GM18861 (cell line): ENCODE results near the gene SACM1L.
"Not testable (repeated sequence)": the region's sequence is repeated elsewhere in the genome, so short reads cannot be mapped to it uniquely, and the experiment has no call there.

Experiments
- ATAC-seq: cut with Tn5 transposase; IDR thresholded peaks from one replicate; pipeline ENCODE4 v1.9.1; 2021; ENCODE audit not compliant: unreplicated experiment

The SACM1L gene

GRCh38 chr3:45666757-45667431, 22.3 kb upstream of the SACM1L start:
- ATAC-seq = no peak

- ATAC-seq = no peak
Observed at GRCh38 chr3:45667569-45667934, 21.6 kb upstream of the SACM1L start.

GRCh38 chr3:45670436-45670835, 18.8 kb upstream of the SACM1L start:
- no peak for ATAC-seq

GRCh38 chr3:45670991-45671390, 18.2 kb upstream of the SACM1L start:
- no peak for ATAC-seq

GRCh38 chr3:45673273-45673672, 15.9 kb upstream of the SACM1L start:
- ATAC-seq = no peak

GRCh38 chr3:45676325-45677032, 12.7 kb upstream of the SACM1L start:
- no peak for ATAC-seq

- ATAC-seq = no peak
Observed at GRCh38 chr3:45677033-45677446, 12.2 kb upstream of the SACM1L start.

- ATAC-seq = no peak
Observed at GRCh38 chr3:45677841-45678240, 11.4 kb upstream of the SACM1L start.

- ATAC-seq = no peak
Observed at GRCh38 chr3:45679805-45680204, 9.4 kb upstream of the SACM1L start.

GRCh38 chr3:45681221-45681620, 8.0 kb upstream of the SACM1L start:
- no peak for ATAC-seq

GRCh38 chr3:45681846-45682245, 7.3 kb upstream of the SACM1L start:
- ATAC-seq = no peak

- no peak for ATAC-seq
Observed at GRCh38 chr3:45682311-45682710, 6.9 kb upstream of the SACM1L start.

GRCh38 chr3:45682786-45683185, 6.4 kb upstream of the SACM1L start:
- no peak for ATAC-seq

GRCh38 chr3:45683417-45684326, 5.5 kb upstream of the SACM1L start:
- no peak for ATAC-seq

GRCh38 chr3:45684327-45684892, 4.8 kb upstream of the SACM1L start:
- ATAC-seq = no peak

- ATAC-seq = not testable (repeated sequence)
Observed at GRCh38 chr3:45685722-45686121, 3.5 kb upstream of the SACM1L start.

GRCh38 chr3:45686850-45687249, 2.3 kb upstream of the SACM1L start:
- no peak for ATAC-seq

GRCh38 chr3:45687828-45688193, 1.4 kb upstream of the SACM1L start:
- ATAC-seq = no peak

GRCh38 chr3:45688194-45688881, 858 bp upstream of the SACM1L start:
- no peak for ATAC-seq

- ATAC-seq = no peak
Observed at GRCh38 chr3:45689787-45690145, 570 bp downstream of the SACM1L start.
